HepG2 (cell line): ENCODE results near the gene ACOT13. TPM values are rescaled to one million over a fixed set of nuclear protein-coding genes. Genes with fewer than 3 reads are reported as not detected.
A peak's percentile ranks its signal among the peaks of the same experiment; 100 is the strongest.

Source experiments
- ATAC-seq: fragments of 200-7000 bp; cut with Tn5 transposase; 3 replicates; pipeline ENCODE4 v1.9.1; 2020; ENCODE audit warnings: mild to moderate bottlenecking, moderate library complexity
- BruUV-seq: library from RNA; stranded (reverse); fragments of 400-500 nt; replicated peaks from 2 replicates; lab custom pipeline; 2021; lab: Mats Ljungman, UMichigan
- CTCF ChIA-PET: fragments of 300-600 bp; formaldehyde crosslinking; extraction: SDS; loops from one replicate; lab custom pipeline; 2021; ENCODE audit warnings: low total read pairs, inconsistent platforms, low intra/inter-chr PET ratio; lab: Yijun Ruan, JAX
- POLR2A ChIA-PET: fragments of 350-600 bp; sonication (Branson Sonifier 250); formaldehyde crosslinking; loops from one replicate; lab custom pipeline; 2020; ENCODE audit warnings: antibody characterized with exemption, inconsistent platforms; lab: Yijun Ruan, JAX
- DNase-seq: peaks from one replicate; pipeline ENCODE4 v3.0.0-alpha.2; 2015; ENCODE audit warnings: low spot score
- FAIRE-seq: peaks from 3 replicates; lab custom pipeline; 2011; peaks lifted over from hg19 to GRCh38; lab: Jason Lieb, UNC
- H2AFZ ChIP-seq: one replicate; pipeline ENCODE4 v1.6.1; 2011; ENCODE audit warnings: low read length, inconsistent platforms
- H3K27ac ChIP-seq: fragments of 300-600 bp; 3 replicates; pipeline ENCODE4 v1.8.0; 2011; ENCODE audit warnings: mixed run types, mild to moderate bottlenecking, mixed read lengths, low read length, inconsistent platforms; ENCODE audit not compliant: insufficient read depth; ENCODE audit errors: extremely low read length
- H3K27me3 ChIP-seq, 2 experiments: fragments of 200-600 bp in 1 of 2; 2 replicates in 1 of 2; 3 replicates in 1 of 2; pipeline versions ENCODE4 v1.6.0 to v1.8.0; 2011; ENCODE audit warnings: low read length in 2 of 2, mild to moderate bottlenecking in 2 of 2, moderate library complexity in 2 of 2, inconsistent platforms in 1 of 2; ENCODE audit not compliant: insufficient read depth in 2 of 2, control insufficient read depth in 1 of 2
- H3K36me3 ChIP-seq, 2 experiments: fragments of 200-600 bp in 1 of 2; replicated peaks in 1 of 2; 2 replicates in 1 of 2; 3 replicates in 1 of 2; pipeline versions ENCODE4 v1.5.1 to v1.8.0; 2011; ENCODE audit warnings: low read length in 2 of 2, inconsistent platforms in 1 of 2; ENCODE audit not compliant: insufficient read depth in 2 of 2, control insufficient read depth in 1 of 2
- H3K4me1 ChIP-seq: 2 replicates; pipeline ENCODE4 v1.5.1; 2012; ENCODE audit warnings: low read length, inconsistent platforms; ENCODE audit not compliant: insufficient read depth
- H3K4me2 ChIP-seq: 2 replicates; pipeline ENCODE4 v1.6.0; 2011; ENCODE audit warnings: low read depth, low read length, inconsistent platforms
- H3K4me3 ChIP-seq, 3 experiments: fragments of 200-600 bp in 1 of 3; sonication (generic), shearing (Covaris generic) in 1 of 3; replicated peaks in 1 of 3; 2 replicates each; pipeline ENCODE4 v1.5.1; 2011 to 2016; ENCODE audit warnings: low read length in 3 of 3, inconsistent platforms in 2 of 3, low read depth in 2 of 3, mild to moderate bottlenecking in 2 of 3, control low read depth in 1 of 3, mixed read lengths in 1 of 3; ENCODE audit not compliant: insufficient read depth in 1 of 3
- H3K79me2 ChIP-seq: one replicate; pipeline ENCODE4 v1.6.1; 2011; ENCODE audit warnings: low read length, inconsistent platforms; ENCODE audit not compliant: insufficient read depth
- H3K9ac ChIP-seq: 2 replicates; pipeline ENCODE4 v1.6.0; 2011; ENCODE audit warnings: mild to moderate bottlenecking, low read depth, low read length, inconsistent platforms; ENCODE audit not compliant: insufficient read depth
- H3K9me3 ChIP-seq: 2 replicates; pipeline ENCODE4 v1.5.1; 2012; ENCODE audit warnings: mild to moderate bottlenecking, low read length
- H4K20me1 ChIP-seq: 2 replicates; pipeline ENCODE4 v1.6.0; 2011; ENCODE audit warnings: inconsistent platforms, mild to moderate bottlenecking, low read length, moderate library complexity; ENCODE audit not compliant: insufficient read depth
- AGO1 ChIP-seq: fragments of 200-400 bp; formaldehyde crosslinking; IDR thresholded peaks from 2 replicates; pipeline ENCODE4 v1.6.1; 2017; ENCODE audit warnings: mild to moderate bottlenecking, low read depth, low read length, moderate library complexity; ENCODE audit not compliant: poor library complexity, severe bottlenecking
- GTF2F1 ChIP-seq: fragments of 150-350 bp; IDR thresholded peaks from 2 replicates; pipeline ENCODE4 v1.6.1; 2014; ENCODE audit warnings: low read length
- HNF4A ChIP-seq: sonication (generic); formaldehyde crosslinking; IDR thresholded peaks from 2 replicates; pipeline ENCODE4 v1.4.0; 2020; ENCODE audit warnings: missing genetic modification reagents
- HNF4G ChIP-seq, 2 experiments: sonication (generic) in 1 of 2; formaldehyde crosslinking in 1 of 2; IDR thresholded peaks; 2 replicates each; pipeline versions ENCODE4 v1.4.0 to v1.6.1; 2011 to 2020; ENCODE audit warnings: borderline replicate concordance in 2 of 2, low read depth in 2 of 2, mild to moderate bottlenecking in 2 of 2, low read length in 1 of 2, missing genetic modification reagents in 1 of 2, moderate library complexity in 1 of 2
- HOXD1 ChIP-seq: sonication (generic); formaldehyde crosslinking; IDR thresholded peaks from 2 replicates; pipeline ENCODE4 v1.5.0; 2020; ENCODE audit warnings: missing genetic modification reagents
- ISL2 ChIP-seq: sonication (generic); formaldehyde crosslinking; IDR thresholded peaks from 2 replicates; pipeline ENCODE4 v1.5.0; 2020; ENCODE audit warnings: missing genetic modification reagents
- JARID2 ChIP-seq: sonication (generic); formaldehyde crosslinking; IDR thresholded peaks from 2 replicates; pipeline ENCODE4 v1.8.1; 2023; ENCODE audit warnings: missing genetic modification reagents, inconsistent platforms; ENCODE audit not compliant: insufficient replicate concordance
- PPARG ChIP-seq: conservative IDR thresholded peaks from 2 replicates; pipeline ENCODE4 v1.6.1; 2016; ENCODE audit warnings: missing biosample characterization, missing genetic modification reagents
- SRSF9 ChIP-seq: fragments of 200-400 bp; formaldehyde crosslinking; IDR thresholded peaks from 2 replicates; pipeline ENCODE4 v1.6.1; 2018; ENCODE audit warnings: borderline replicate concordance, mild to moderate bottlenecking, low read depth, low read length; ENCODE audit not compliant: insufficient read depth, poor library complexity, severe bottlenecking
- TEAD3 ChIP-seq: optimal IDR thresholded peaks from 2 replicates; pipeline ENCODE3; 2016; ENCODE audit warnings: borderline replicate concordance
- YEATS4 ChIP-seq: sonication (generic); formaldehyde crosslinking; IDR thresholded peaks from 2 replicates; pipeline ENCODE4 v1.4.0; 2020; ENCODE audit warnings: missing genetic modification reagents, borderline replicate concordance
- ZNF3 ChIP-seq: IDR thresholded peaks from 2 replicates; pipeline ENCODE4 v1.7.0; 2017; ENCODE audit warnings: inconsistent platforms
- ZNF34 ChIP-seq: sonication (generic); formaldehyde crosslinking; IDR thresholded peaks from 2 replicates; pipeline ENCODE4 v1.4.0; 2020; ENCODE audit warnings: mild to moderate bottlenecking, missing genetic modification reagents, borderline replicate concordance
- ZNF460 ChIP-seq: sonication (generic); formaldehyde crosslinking; IDR thresholded peaks from 2 replicates; pipeline ENCODE4 v1.5.1; 2020; ENCODE audit warnings: missing genetic modification reagents, mild to moderate bottlenecking, borderline replicate concordance
- ZNF503 ChIP-seq: sonication (generic); formaldehyde crosslinking; IDR thresholded peaks from 2 replicates; pipeline ENCODE4 v1.4.0; 2020; ENCODE audit warnings: missing genetic modification reagents
- ZNF543 ChIP-seq: sonication (generic); formaldehyde crosslinking; IDR thresholded peaks from 2 replicates; pipeline ENCODE4 v1.4.0; 2020; ENCODE audit warnings: mild to moderate bottlenecking, missing genetic modification reagents
- ZNF550 ChIP-seq: sonication (generic); formaldehyde crosslinking; IDR thresholded peaks from 2 replicates; pipeline ENCODE4 v1.4.0; 2020; ENCODE audit warnings: mild to moderate bottlenecking, missing genetic modification reagents, borderline replicate concordance
- ZSCAN21 ChIP-seq: sonication (generic); formaldehyde crosslinking; IDR thresholded peaks from 2 replicates; pipeline ENCODE4 v1.8.0; 2022; ENCODE audit warnings: mild to moderate bottlenecking, missing genetic modification reagents, moderate library complexity, borderline replicate concordance
- WGBS: methylation state at CpG from one replicate; pipeline ENCODE4 v1.1.6; 2017; ENCODE audit warnings: low lambda C conversion rate; 5-methylcytosine and 5-hydroxymethylcytosine counted together
- in situ Hi-C: cut with HindIII; loops from 2 replicates; pipeline ENCODE4 v1.10.0; 2017; ENCODE audit warnings: low pct_unique_long_range_greater_than_20kb; ENCODE audit not compliant: extremely low pct_ligation_motif_present
- intact Hi-C: fragments of 100-400 bp; cut with micrococcal nuclease; formaldehyde crosslinking; loops from one replicate; pipeline ENCODE4 v1.10.0; 2022; ENCODE audit not compliant: unreplicated experiment
- polyA plus RNA-seq, 8 experiments: library from polyadenylated mRNA; depleted of rRNA in 3 of 8; stranded (reverse) in 7 of 8; unstranded in 1 of 8; fragments of >200 nt; fragmentation: Illumina TruSeq in 4 of 8; extraction: Trizol in 4 of 8; gene quantifications; 2 replicates each; pipeline versions ENCODE4 v1.2.1 to v1.2.3, GENCODE V29; 2011 to 2016; ENCODE audit warnings: low read depth in 4 of 8, missing spikeins in 1 of 8, mixed read lengths in 1 of 8; ENCODE audit not compliant: insufficient read depth in 1 of 8
- total RNA-seq, 5 experiments: library from RNA; depleted of rRNA; stranded (reverse); fragments of >200 nt; fragmentation: Illumina TruSeq; extraction: Trizol; gene quantifications; 2 replicates each; pipeline ENCODE4 v1.2.3, GENCODE V29; 2016; ENCODE audit warnings: low read depth in 1 of 5

Gene ACOT13
- total and polyA plus RNA-seq, 2 of the 13 experiments (the other 11 are each of a cell fraction or from before 2014, with no cell fraction given): 31.5 to 45.1 TPM

GRCh38 chr6:24664046-24664987, 2.6 kb upstream of the ACOT13 start:
- peaks cover 80% of the 10 kb centered on the region for H3K4me1 ChIP-seq
- peaks cover 2 to 10% of the 10 kb centered on the region in 2 experiments; a peak in 3 of 5 replicates for H3K36me3 ChIP-seq
- FAIRE-seq: peak; percentile 57
- peak overlapping the region; percentile 36 for H3K27ac ChIP-seq
- peak; percentile 44 for DNase-seq
- H3K27me3 ChIP-seq: no peaks in the 10 kb centered on the region; a peak in 1 of 5 replicates
- in situ Hi-C loops: no loop called here
- 37% methylated on average over 7 of the region's 7 CpGs for WGBS
- ChIA-PET CTCF (no interaction called here), POLR2A (interaction anchor here (1.7 to 1.9 kb wide), 3 partner anchors 9 to 29 kb away, joined by 3 to 7 read pairs (median 5); partner anchors contain the start of gene KIAA0319)
- H2AFZ ChIP-seq: no peak overlapping the region
- no peak for ATAC-seq
- peaks cover 40% of the 10 kb centered on the region for H3K79me2 ChIP-seq
- 0 out of 2 replicates have a peak, but pooled peaks cover 4% of the 10 kb centered on the region for H4K20me1 ChIP-seq
- peak overlapping the region; percentile 78 for H3K4me2 ChIP-seq
- H3K9me3 ChIP-seq: no peaks in the 10 kb centered on the region
- intact Hi-C loops: loop anchor here (1.0 kb wide), 1 partner anchor 18 kb away; the partner anchor contains the start of gene KIAA0319
- H3K4me3 ChIP-seq: peak overlapping the region; percentile 44 to 95 (median 83); a peak in 5 of 6 replicates
- no TSS peak for BruUV-seq
- H3K9ac ChIP-seq: peak overlapping the region; percentile 88
- TF ChIP-seq HOXD1 (CRISPR knock-in tag) (no peak), ZNF543 (0 out of 2 replicates have a peak, but pooled peaks have one; percentile 50), HNF4G (IDR thresholded peaks at IDR 0.05; ENCODE audit: borderline replicate concordance, low read depth, low read length) (peak; percentile 65), HNF4G (CRISPR knock-in tag; IDR thresholded peaks at IDR 0.05; ENCODE audit: borderline replicate concordance, low read depth) (0 out of 2 replicates have a peak, but pooled peaks have one; percentile 17), PPARG (CRISPR knock-in tag) (0 out of 2 replicates have a peak, but pooled peaks have one; percentile 11), ZNF503 (CRISPR knock-in tag) (0 out of 2 replicates have a peak, but pooled peaks have one; percentile 20), ZSCAN21 (CRISPR knock-in tag) (no peak), HNF4A (CRISPR knock-in tag) (peak; percentile 73), JARID2 (no peak), ZNF3 (no peak), ZNF460 (no peak), AGO1 (no peak), ZNF34 (CRISPR knock-in tag) (0 out of 2 replicates have a peak, but pooled peaks have one; percentile 54), YEATS4 (CRISPR knock-in tag) (0 out of 2 replicates have a peak, but pooled peaks have one; percentile 15), ZNF550 (no peak), ISL2 (CRISPR knock-in tag) (0 out of 2 replicates have a peak, but pooled peaks have one; percentile 10), TEAD3 (CRISPR knock-in tag) (peak; percentile 38), GTF2F1 (no peak), SRSF9 (no peak)
